ENCODE results near the gene SEC23B. TPM values are rescaled to one million over a fixed set of nuclear protein-coding genes. Genes with fewer than 3 reads are reported as not detected.
A peak's percentile ranks its signal among the peaks of the same experiment; 100 is the strongest.

SEC23B gene
- total and polyA plus RNA-seq, 2 of the 4 experiments (the other 2 are of a cell fraction) = 51.5 to 78.9 TPM

DNA sequence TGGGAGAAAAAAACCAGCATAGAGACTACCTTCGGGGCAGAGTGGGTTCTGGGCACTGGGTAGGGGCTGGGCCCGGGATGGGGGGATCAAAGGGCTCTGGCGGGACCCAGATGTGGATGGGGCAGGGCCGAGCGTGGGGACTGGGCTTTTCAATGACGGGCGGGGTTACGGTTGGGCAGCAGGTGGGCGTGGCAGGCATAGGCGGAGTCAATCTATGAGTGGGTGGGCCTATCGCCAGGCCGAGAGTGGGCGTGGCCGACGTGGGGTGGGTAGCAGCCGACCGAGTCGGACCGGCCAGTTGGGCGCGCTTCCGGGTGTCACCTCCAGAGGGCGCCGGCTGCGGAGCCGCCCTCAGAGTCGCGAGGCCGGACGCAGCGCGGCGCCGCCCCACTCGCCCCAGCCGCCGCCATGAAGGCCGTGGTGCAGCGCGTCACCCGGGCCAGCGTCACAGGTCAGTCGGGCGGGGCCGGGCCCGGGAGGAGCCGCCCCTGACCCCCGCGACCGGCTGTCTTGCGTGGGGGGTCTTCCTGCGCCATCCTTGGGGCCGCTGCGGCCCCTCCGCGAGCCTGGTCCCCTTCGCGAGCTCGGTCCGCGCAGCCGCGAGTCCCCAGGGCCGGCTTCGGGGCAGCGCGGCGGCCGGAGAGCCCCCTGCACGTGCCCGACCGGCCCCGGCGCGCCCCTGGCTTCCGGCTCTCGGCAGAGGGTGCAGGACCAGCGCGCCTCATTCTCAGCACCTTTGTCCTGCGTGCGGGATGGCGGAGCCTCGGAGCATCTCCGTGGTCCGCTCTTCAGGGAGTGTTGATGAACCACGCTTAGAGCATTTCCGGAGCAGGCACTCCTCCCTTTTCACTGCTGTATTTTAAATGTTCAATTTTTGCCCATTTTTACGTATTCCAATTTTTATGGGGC is 80.2 kb downstream of the SEC23B start, which contains the start of gene DTD1:
TSS of gene DTD1 (plus strand) at position 390 of the 909 bp plus-strand sequence. CDS start at position 409, 19 bp downstream.
- peak; percentile 81 for DNase-seq
- Histone ChIP-seq H3K79me1 (ENCODE audit: low read depth in 1 of 2, low read length in 2 of 2) (peaks cover 7 to 24% of the 10 kb centered on the region in 2 experiments; a peak in 2 of 4 replicates), H3K4me3 (ENCODE audit: insufficient read depth, low read depth, low read length) (peak within 1 kb of the TSS; percentile 75), H4K8ac (ENCODE audit: low read depth in 2 of 2, low read length in 2 of 2) (peak within 1 kb of the TSS; percentile 46 to 85), H2BK5ac (ENCODE audit: low read depth, low read length, poor library complexity, severe bottlenecking) (peak within 1 kb of the TSS; percentile 3), H3K14ac (replicated peaks; ENCODE audit: low read depth, low read length) (peak within 1 kb of the TSS; percentile 74), H2AFZ (replicated peaks; ENCODE audit: low read length, poor library complexity) (peak within 1 kb of the TSS; percentile 93), H3K27me3 (ENCODE audit: control insufficient read depth, insufficient read depth, low read length) (no peaks in the 10 kb centered on the region), H4K5ac (ENCODE audit: low read depth, low read length) (peak within 1 kb of the TSS; percentile 13), H3K9me1 (ENCODE audit: insufficient read depth, low read length) (no peaks in the 10 kb centered on the region; the same call in 1 of the 2 replicates), H3K9me3 (ENCODE audit: control insufficient read depth, insufficient read depth, low read length) (no peaks in the 10 kb centered on the region), H3K4me2 (ENCODE audit: low read depth, low read length) (peak within 1 kb of the TSS; percentile 68), H2AK5ac (ENCODE audit: low read depth, low read length) (no peak within 1 kb of the TSS), H2BK15ac (ENCODE audit: low read depth, low read length) (no peak within 1 kb of the TSS), H4K20me1 (ENCODE audit: insufficient read depth, low read length) (no peaks in the 10 kb centered on the region), H3K9ac (ENCODE audit: low read depth, low read length) (peak within 1 kb of the TSS; percentile 72), H3K36me3 (ENCODE audit: control insufficient read depth, insufficient read depth, low read length) (no peaks in the 10 kb centered on the region), H3K4ac (ENCODE audit: low read depth, low read length) (peak within 1 kb of the TSS; percentile 69), H2BK20ac (ENCODE audit: low read depth, low read length) (no peak within 1 kb of the TSS), H3K4me1 (ENCODE audit: control insufficient read depth, insufficient read depth, low read length) (no peaks in the 10 kb centered on the region), H2AK9ac (replicated peaks; ENCODE audit: low read depth, low read length, poor library complexity) (peak within 1 kb of the TSS; percentile 96), H2BK120ac (ENCODE audit: low read depth, low read length) (no peak within 1 kb of the TSS; the same call in 1 of the 2 replicates), H3K27ac (ENCODE audit: insufficient read depth, low read length) (peak within 1 kb of the TSS; percentile 41), H4K91ac (ENCODE audit: insufficient read depth, low read depth, low read length) (peak within 1 kb of the TSS; percentile 53; the same call in 1 of the 2 replicates), H3K18ac (ENCODE audit: low read depth, low read length) (no peak within 1 kb of the TSS), H3K56ac (ENCODE audit: extremely low read depth, insufficient read depth, low read length) (no peak within 1 kb of the TSS), H3K23ac (ENCODE audit: low read depth, low read length) (peak within 1 kb of the TSS; percentile 86)
- WGBS, 2 experiments (ENCODE audit: extremely low coverage in 2 of 2, insufficient read length in 1 of 2) = 0% methylated on average over 50 of the region's 88 CpGs; no CpG with 5 or more reads in 1 of the 2 experiments
- no TSS peak for BruUV-seq (replicated peaks)
- ATAC-seq (ENCODE audit: low read depth) = peak; percentile 97
- dilution Hi-C loops (cut with HindIII; ENCODE audit: low sequenced_read_pairs, unreplicated experiment) (no loop called here), in situ Hi-C loops (cut with MboI; ENCODE audit: low sequenced_read_pairs) (no loop called here), intact Hi-C loops (cut with micrococcal nuclease) (loop anchor here (5.0 kb wide), 1 partner anchor 994 kb away; no protein-coding TSS in a partner anchor)
- ChIA-PET CTCF (no interaction called here), POLR2A (ENCODE audit: unreplicated experiment) (no interaction called here)
- no peak for TF ChIP-seq SMC3 (IDR thresholded peaks at IDR 0.05; ENCODE audit: low read depth, low read length)
- TF ChIP-seq MAZ (IDR thresholded peaks at IDR 0.05; ENCODE audit: borderline replicate concordance, low read depth, low read length) = peak; percentile 56; the same call in 1 of the 2 replicates
- TF ChIP-seq ELK1 (IDR thresholded peaks at IDR 0.05; ENCODE audit: borderline replicate concordance, low read depth, low read length) = no peak
- TF ChIP-seq RAD21 (IDR thresholded peaks at IDR 0.05; ENCODE audit: low read length) = no peak
- TF ChIP-seq, protein P1, sequence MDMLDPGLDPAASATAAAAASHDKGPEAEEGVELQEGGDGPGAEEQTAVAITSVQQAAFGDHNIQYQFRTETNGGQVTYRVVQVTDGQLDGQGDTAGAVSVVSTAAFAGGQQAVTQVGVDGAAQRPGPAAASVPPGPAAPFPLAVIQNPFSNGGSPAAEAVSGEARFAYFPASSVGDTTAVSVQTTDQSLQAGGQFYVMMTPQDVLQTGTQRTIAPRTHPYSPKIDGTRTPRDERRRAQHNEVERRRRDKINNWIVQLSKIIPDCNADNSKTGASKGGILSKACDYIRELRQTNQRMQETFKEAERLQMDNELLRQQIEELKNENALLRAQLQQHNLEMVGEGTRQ (IDR thresholded peaks at IDR 0.05; ENCODE audit: low read depth, low read length) = peak; percentile 29; the same call in 1 of the 2 replicates
- no peak for TF ChIP-seq MAFK (IDR thresholded peaks at IDR 0.05; ENCODE audit: low read depth, low read length)
- TF ChIP-seq BHLHE40 (IDR thresholded peaks at IDR 0.05; ENCODE audit: low read depth, low read length) = peak; percentile 94
- TF ChIP-seq POLR2A (IDR thresholded peaks at IDR 0.05; ENCODE audit: low read depth, low read length) = peak; percentile 50; the same call in 1 of the 2 replicates
- peak; percentile 49; the same call in 1 of the 2 replicates for TF ChIP-seq MXI1 (IDR thresholded peaks at IDR 0.05; ENCODE audit: borderline replicate concordance, low read depth, low read length)
- no peak for TF ChIP-seq CHD1 (IDR thresholded peaks at IDR 0.05; ENCODE audit: low read depth, low read length)
- TF ChIP-seq RFX5 (IDR thresholded peaks at IDR 0.05; ENCODE audit: low read depth, low read length) = no peak
- no peak for TF ChIP-seq FOS (IDR thresholded peaks at IDR 0.05; ENCODE audit: low read depth, low read length)
- TF ChIP-seq, protein P2, sequence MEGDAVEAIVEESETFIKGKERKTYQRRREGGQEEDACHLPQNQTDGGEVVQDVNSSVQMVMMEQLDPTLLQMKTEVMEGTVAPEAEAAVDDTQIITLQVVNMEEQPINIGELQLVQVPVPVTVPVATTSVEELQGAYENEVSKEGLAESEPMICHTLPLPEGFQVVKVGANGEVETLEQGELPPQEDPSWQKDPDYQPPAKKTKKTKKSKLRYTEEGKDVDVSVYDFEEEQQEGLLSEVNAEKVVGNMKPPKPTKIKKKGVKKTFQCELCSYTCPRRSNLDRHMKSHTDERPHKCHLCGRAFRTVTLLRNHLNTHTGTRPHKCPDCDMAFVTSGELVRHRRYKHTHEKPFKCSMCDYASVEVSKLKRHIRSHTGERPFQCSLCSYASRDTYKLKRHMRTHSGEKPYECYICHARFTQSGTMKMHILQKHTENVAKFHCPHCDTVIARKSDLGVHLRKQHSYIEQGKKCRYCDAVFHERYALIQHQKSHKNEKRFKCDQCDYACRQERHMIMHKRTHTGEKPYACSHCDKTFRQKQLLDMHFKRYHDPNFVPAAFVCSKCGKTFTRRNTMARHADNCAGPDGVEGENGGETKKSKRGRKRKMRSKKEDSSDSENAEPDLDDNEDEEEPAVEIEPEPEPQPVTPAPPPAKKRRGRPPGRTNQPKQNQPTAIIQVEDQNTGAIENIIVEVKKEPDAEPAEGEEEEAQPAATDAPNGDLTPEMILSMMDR (conservative IDR thresholded peaks at IDR 0.05; ENCODE audit: low read depth, low read length) = peak; percentile 62

Measured in IMR-90 (cell line).